Stimulated activated CD4-positive, alpha-beta T cell treated with anti-CD3 and anti-CD28 coated beads, Interleukin-4, amount 100 ng/mL, for 1 hour (primary cell): ENCODE results near the gene TMTC2.
"Not testable (repeated sequence)": the region's sequence is repeated elsewhere in the genome, so short reads cannot be mapped to it uniquely, and the experiment has no call there.

ENCODE experiments used
- DNase-seq: peaks from one replicate; pipeline ENCODE4 v3.0.0-alpha.2; 2020

The TMTC2 gene

DNA sequence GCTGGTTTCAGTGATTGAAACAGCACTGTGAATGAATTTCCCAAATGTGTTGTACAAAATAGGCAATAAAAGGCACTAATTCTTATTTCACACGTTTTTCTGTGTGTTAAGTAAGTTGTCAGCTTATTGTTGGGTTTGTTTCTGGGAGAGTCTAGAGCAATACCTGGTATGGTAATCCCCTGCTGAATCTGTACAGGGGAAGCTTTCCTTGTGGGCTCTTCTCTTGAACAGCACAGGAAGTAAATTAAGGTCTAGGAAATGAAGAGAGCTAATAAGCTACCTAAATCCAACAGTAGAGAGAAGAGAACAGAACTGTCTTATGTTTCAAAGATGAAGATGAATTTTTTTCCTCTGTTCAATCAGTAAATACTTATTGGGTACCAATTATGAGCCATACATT lies 406.7 kb downstream of the TMTC2 start:
- DNase-seq, result no peak

GRCh38 chr12:83097643-83098342 lies 411.1 kb downstream of the TMTC2 start:
- DNase-seq, result no peak

- no peak for DNase-seq
Observed at GRCh38 chr12:83099436-83099835, 412.7 kb downstream of the TMTC2 start.

DNA sequence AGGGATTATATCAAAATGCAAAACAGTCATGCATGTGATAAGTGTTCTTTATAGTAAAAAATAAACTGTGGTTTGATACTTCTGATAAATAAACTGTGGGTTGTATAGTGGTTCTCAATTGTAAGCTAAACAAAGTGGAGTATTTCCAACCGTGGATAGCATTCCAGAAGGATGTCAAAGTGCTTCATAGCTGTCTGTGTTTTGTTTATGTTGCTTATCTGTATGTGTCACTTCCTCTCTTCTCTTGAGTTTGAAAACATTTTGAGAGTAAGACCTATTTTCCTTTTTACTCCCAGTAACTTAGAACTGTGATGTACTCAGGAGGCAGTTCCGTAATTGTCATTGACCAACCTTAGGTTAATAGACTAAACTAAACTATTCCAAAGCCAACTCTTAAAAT lies 415.8 kb downstream of the TMTC2 start:
- no peak for DNase-seq

GRCh38 chr12:83106873-83107272 lies 420.2 kb downstream of the TMTC2 start:
- no peak for DNase-seq

DNA sequence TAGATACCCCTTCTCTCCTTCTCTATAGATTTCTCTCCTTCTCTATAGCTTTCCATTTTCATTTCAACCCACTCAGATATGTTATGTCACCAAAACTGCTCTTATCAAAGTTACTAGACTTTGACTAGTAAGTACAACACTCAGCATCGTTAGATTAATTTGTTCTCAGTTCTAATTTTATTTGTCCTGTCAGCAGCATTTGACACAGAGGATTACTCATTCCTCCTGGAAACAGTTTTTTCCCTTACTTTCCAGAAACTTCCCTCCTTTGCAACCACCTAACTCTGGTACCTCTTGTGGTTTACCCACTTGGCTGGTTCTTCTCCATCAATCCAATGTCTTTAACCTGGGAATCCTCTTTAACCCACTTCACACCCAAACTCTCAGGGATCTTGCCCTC lies 423.7 kb downstream of the TMTC2 start:
- no peak for DNase-seq

DNA sequence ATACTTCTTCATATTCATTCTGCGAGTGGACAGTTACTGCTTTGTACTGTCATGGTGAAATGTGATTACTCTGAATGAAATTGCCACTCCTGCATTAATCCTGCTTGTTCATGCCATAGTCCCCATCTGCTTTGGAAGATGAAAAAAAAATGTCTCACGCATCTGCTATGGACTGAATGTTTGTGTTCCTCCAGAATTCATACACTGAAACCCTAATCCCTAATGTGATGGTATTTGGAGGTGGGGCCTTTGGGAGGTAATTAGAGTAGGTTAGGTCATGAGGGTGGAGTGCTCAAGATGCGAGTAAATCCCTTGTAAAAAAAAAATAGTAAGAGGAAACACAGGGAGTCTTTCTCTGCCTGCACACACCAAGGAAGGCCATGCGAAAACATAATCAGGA lies 427.2 kb downstream of the TMTC2 start:
- DNase-seq, result no peak

- DNase-seq, result no peak
Observed at GRCh38 chr12:83114966-83115365, 428.3 kb downstream of the TMTC2 start.

DNA sequence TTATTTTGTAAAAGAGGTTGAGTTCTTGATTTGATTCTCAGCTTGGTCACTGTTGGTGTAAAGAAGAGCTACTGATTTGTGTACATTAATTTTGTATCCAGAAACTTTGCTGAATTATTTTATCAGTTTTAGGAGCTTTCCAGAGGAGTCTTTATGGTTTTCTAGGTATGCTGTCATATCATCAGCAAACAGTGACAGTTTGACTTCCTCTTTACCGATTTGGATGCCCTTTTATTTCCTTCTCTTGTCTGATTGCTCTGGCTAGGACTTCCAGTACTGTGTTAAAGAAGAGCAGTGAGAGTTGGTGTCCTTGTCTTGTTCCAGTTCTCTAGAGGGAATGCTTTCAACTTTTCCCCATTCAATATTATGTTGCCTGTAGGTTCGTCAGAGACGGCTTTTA lies 431.2 kb downstream of the TMTC2 start:
- DNase-seq, result not testable (repeated sequence)

DNA sequence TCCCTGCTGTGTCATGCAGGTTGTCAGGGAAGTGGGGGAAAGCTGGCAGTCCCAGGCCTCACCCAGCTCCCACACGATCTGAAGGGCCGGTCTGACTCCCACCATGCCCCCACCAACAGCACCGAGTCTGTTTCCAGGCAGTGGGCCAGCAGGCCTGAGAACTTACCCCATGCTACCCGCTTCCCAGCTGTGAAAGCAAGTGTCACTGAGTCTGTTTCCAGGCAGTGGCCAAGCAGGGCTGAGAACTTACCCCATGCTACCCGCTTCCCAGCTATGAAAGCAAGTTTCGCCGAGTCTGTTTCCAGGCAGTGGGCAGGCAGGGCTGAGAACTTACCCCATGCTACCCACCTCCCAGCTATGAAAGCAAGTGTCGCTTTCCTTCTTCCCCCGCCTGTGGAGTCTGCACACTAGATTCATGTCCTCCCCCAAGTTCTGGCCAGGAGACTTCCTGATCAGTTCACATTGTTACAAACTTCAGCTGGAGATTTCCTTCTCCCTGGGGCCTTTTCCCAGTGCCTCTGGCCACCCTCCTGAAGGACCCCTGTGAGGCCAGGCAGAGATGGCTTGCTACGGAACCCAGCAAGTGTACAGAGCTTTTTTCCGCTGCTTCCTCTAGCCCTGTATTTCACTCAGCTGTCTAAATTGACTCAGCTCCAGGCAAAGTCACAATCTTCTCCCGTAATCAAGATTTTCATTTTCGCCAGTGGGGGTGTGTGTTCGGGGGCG lies 435.4 kb downstream of the TMTC2 start:
- no peak for DNase-seq

- DNase-seq, result no peak
Observed at GRCh38 chr12:83122623-83122934, 435.9 kb downstream of the TMTC2 start.

GRCh38 chr12:83123039-83123438 lies 436.3 kb downstream of the TMTC2 start:
- DNase-seq, result no peak

DNA sequence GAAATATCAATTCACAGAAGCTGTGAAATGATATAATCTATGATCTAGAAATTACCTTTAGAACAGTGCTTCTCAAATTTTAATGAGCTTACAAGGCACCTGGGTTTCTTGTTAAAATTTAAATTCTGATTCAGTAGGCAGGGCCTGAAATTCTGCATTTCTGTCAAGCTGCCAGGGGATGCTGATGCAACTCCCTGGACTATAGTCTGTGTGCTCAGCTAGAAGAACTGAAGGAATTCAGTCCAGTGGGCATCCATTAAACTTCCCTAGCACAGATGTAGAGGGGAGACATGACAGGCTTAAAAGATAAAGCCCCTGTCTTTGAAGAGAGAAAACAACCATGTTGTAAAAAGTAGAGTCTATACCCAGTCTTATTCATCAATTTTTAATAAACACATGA lies 441.8 kb downstream of the TMTC2 start:
- no peak for DNase-seq

DNA sequence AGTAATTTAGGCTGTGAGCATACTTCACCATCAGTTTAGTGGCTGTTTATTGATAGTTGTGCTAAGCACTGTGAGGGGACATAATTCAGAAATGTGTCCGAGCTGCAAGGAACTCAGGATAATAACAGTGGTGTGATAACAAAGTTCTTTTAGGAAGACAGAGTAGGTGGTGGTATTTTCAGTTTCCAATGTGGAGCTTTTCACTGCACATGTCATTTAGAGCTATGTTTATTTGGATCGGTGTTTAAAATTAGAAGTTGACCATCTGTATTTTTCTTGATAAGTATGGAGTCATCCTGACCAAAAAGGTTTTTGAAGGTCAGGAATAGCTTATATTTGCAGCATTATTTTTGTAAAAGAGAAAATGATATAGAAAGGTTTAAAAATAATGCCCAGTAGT lies 443.5 kb downstream of the TMTC2 start:
- DNase-seq, result no peak

GRCh38 chr12:83132360-83132759 lies 445.7 kb downstream of the TMTC2 start:
- no peak for DNase-seq

DNA sequence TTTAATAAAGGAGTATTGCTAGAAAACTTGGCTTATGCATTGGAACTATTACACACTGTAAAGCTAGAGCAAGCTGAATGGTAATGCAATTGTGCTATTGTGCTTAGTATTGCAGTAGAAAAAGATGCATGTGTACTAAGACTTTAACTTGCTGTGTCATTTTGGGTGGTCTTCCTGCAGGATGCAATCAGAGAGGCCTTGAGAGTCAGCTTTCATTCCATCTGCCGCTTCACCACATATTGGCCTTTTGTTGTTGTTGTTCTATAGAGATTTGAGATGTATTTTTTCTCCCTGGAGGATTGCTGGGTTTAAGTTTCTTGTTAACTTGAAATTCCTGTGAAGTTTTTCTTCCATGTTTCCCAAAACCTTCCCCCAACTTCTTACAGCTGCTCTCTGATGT lies 449.7 kb downstream of the TMTC2 start:
- DNase-seq, result no peak

DNA sequence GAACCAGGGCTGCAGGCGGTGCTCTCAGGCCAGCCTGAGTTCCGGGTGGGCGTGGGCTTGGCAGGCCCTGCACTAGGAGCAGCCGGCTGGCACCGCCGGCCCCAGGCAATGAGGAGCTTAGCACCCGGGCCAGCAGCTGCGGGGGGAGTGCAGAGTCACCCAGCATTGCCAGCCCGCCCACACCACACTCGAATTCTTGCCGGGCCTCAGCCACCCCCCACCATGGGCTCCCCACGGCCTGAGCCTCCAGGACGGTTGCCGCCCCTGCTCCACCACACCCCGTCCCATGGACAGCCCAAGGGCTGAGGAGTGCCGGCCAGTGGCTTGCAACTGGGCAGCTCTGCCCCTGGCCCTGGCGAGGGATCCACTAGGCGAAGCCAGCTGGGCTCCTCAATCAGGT lies 453.4 kb downstream of the TMTC2 start:
- no peak for DNase-seq

DNA sequence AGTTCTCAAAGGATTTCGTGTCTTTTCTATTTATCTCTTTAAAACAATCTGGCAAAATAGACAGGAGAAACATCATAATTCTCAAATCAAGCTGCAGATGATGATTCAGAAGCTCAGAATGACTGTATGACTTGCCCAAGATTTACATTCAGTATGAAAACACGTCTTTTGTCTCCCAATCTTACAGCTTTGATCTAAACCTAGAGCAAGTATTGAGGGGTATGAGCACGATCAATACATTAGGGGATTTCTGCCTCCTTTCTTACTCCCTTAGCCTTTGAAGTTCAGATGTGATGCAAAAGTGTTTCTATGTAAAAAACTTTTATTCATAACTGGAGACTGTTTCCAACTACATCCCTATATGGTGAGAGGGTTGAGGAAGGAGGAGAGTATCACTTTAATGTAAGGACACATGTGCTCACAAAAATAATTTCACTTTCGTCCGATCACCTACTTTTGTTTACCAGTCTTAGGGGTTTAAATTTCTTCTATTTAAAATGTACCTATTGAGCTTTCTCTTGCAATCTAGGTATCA lies 454.8 kb downstream of the TMTC2 start:
- DNase-seq, result no peak

- DNase-seq, result no peak
Observed at GRCh38 chr12:83142914-83143313, 456.2 kb downstream of the TMTC2 start.

DNA sequence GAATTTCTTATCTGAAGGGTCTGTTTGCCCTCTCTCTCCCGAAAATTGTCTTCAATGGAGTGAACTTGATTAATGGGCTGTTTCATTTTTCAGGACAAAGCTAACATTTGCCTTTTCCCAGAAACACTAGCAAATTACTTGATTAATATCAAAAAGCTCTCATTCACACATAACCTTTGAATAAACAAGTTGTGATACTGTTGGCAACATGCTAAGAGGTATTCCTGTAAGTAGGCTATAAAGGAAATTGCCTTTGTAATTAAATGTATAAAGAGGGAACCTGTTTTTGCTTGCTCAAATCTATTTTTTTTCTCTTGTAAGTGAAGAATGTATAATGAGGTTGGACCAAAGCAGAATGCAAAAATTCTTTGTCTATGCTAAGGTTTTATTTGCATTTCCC lies 457.2 kb downstream of the TMTC2 start:
- no peak for DNase-seq

DNA sequence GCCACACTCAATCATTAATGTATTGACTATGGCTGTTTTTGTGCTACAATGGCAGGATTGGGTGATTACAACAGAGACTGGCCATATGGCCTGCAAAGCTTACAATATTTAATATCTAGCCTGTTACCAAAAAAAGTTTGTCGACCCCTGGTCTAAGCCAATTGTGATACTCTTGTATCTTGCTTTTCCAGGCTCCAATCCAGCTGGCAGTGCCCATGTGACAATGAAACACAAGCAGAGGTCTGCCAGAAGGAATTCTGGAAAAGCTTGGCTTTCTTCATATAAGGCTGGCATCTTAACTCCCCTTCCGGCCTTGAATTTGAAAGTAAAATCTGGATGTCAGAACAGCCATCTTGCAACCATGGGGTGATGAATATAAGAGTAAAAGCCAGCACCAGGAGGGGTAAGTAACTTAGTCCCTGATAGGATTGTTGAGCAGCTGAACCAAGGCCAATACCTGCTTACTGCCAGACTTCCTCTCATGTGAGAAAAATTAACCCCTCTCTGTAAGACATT lies 458.7 kb downstream of the TMTC2 start:
- DNase-seq, result no peak

DNA sequence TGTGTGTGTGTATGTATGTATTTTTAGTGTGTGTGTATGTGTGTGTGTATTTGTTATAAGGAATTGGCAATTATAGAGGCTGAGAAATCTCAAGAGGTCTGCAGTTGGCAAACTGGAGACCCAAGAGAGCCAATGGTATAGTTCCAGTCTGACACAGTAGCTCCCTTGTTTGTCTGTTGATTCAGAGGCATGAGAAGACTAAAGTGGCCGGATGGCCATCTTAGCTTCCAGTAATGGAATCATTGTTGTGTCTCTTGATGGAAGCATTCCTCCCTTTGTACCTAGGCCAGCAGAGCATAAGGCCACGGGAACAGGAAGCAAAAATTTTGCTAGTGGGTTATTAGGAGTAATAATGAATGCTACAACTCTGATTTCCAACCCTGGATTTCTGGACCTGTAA lies 460.6 kb downstream of the TMTC2 start:
- no peak for DNase-seq

- no peak for DNase-seq
Observed at GRCh38 chr12:83149987-83150386, 463.3 kb downstream of the TMTC2 start.

GRCh38 chr12:83150465-83151189 lies 463.9 kb downstream of the TMTC2 start:
- DNase-seq, result no peak
